NT2/D1 (cell line): Measurements from ENCODE around the gene DARS2.

Source experiments
- YY1 ChIP-seq: IDR thresholded peaks from 2 replicates; pipeline ENCODE4 v1.6.1; 2011; ENCODE audit not compliant: insufficient read length, insufficient read depth
- ZNF274 ChIP-seq: IDR thresholded peaks from 2 replicates; pipeline ENCODE4 v1.6.1; 2011; ENCODE audit warnings: mild to moderate bottlenecking, low read depth, low read length

DNA sequence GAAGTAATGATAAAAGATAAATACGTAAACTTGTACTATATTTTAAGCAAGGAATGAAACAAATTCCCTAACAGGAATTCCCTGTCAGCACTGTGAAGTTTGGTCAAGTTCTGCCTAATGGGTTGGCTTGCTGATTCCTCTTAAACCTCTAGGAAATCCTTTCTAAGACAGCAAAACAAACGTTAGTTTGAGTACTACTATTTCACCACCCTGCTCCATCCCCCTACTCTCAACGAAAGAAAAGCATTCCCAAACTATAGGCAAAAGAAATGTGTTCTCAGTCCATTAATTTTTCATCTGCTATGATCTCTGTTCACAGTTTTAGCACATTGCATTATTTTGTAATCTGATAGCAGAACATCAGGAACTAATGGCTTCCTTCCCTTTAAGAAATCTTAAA is 76.5 kb downstream of the DARS2 start:
- TF ChIP-seq YY1 (no peak), ZNF274 (no peak)
